Adipose tissue (tissue), 3 donors: Measurements from ENCODE around the gene OPA3. TPM values are rescaled to one million over a fixed set of nuclear protein-coding genes. Genes with fewer than 3 reads are reported as not detected.

Experiments
- polyA plus RNA-seq, 3 donors: library from polyadenylated mRNA; stranded (reverse); fragments of 200-250 nt; gene quantifications; one replicate each; pipeline ENCODE4 v1.2.3, GENCODE V29; 2013
- donor health status: healthy with polysubstance abuse.
- donor health status: Bipolar disorder and iron deficiency.
- donor health status: healthy.

Gene OPA3
- polyA plus RNA-seq, 3 donors = 3.1 to 6.7 (median 3.5) TPM

Other genes starting within 250 kb of the OPA3 start
- 1 to 10 TPM in 1 of 3 donors, under 1 TPM in 1, not detected in 1; 0.18 to 3.2 TPM for gene KLC3, start 244.1 kb downstream of the OPA3 start, polyA plus RNA-seq
- gene ERCC2, start 214.2 kb downstream of the OPA3 start, polyA plus RNA-seq = 1 to 10 TPM; 5.6 to 9.1 (median 7.3) TPM
- 10 to 100 TPM; 11.1 to 36.5 (median 14.5) TPM for gene PPP1R13L, start 179.7 kb downstream of the OPA3 start, polyA plus RNA-seq
- gene POLR1G, start 178.2 kb downstream of the OPA3 start, polyA plus RNA-seq = 1 to 10 TPM; 1.5 to 6.3 (median 2.3) TPM
- 10 to 100 TPM; 31.0 to 63.9 (median 59.5) TPM for gene ERCC1, start 160.9 kb downstream of the OPA3 start, polyA plus RNA-seq
- gene FOSB, start 116.8 kb downstream of the OPA3 start, polyA plus RNA-seq = 100 to 1,000 TPM in 2 of 3 donors, 10 to 100 TPM in 1; 11.9 to 650 (median 341) TPM
- 1 to 10 TPM; 4.9 to 7.6 (median 6.4) TPM for gene RTN2, start 87.8 kb downstream of the OPA3 start, polyA plus RNA-seq
- gene PPM1N, start 86.4 kb downstream of the OPA3 start, polyA plus RNA-seq = 1 to 10 TPM in 1 of 3 donors, under 1 TPM in 2; 0.62 to 3.7 (median 0.71) TPM
- gene VASP, start 77.3 kb downstream of the OPA3 start, polyA plus RNA-seq = 10 to 100 TPM; 14.9 to 93.0 (median 78.0) TPM
- gene GPR4, start 17.4 kb upstream of the OPA3 start, polyA plus RNA-seq = 10 to 100 TPM in 2 of 3 donors, 1 to 10 TPM in 1; 1.3 to 29.5 (median 11.6) TPM
- 10 to 100 TPM; 17.5 to 29.2 (median 22.3) TPM for gene EML2, start 54.6 kb upstream of the OPA3 start, polyA plus RNA-seq
- 10 to 100 TPM in 1 of 3 donors, 1 to 10 TPM in 2; 5.6 to 20.2 (median 7.2) TPM for gene GIPR, start 83.4 kb upstream of the OPA3 start, polyA plus RNA-seq
- 100 to 1,000 TPM; 175 to 370 (median 310) TPM for gene SNRPD2, start 107.2 kb upstream of the OPA3 start, polyA plus RNA-seq
- 1 to 10 TPM; 3.9 to 5.4 (median 4.9) TPM for gene QPCTL, start 107.9 kb upstream of the OPA3 start, polyA plus RNA-seq
- gene FBXO46, start 146.1 kb upstream of the OPA3 start, polyA plus RNA-seq = 1 to 10 TPM; 7.0 to 8.0 (median 7.3) TPM
- under 1 TPM; 0.01 to 0.11 (median 0.02) TPM for gene MEIOSIN, start 148.6 kb upstream of the OPA3 start, polyA plus RNA-seq
- 10 to 100 TPM; 19.7 to 33.3 (median 23.3) TPM for gene SIX5, start 184.4 kb upstream of the OPA3 start, polyA plus RNA-seq
- gene DMPK, start 197.7 kb upstream of the OPA3 start, polyA plus RNA-seq = 100 to 1,000 TPM in 1 of 3 donors, 10 to 100 TPM in 2; 36.1 to 119 (median 40.8) TPM
- 10 to 100 TPM; 13.9 to 43.0 (median 35.8) TPM for gene DMWD, start 208.0 kb upstream of the OPA3 start, polyA plus RNA-seq
- under 1 TPM in 1 of 3 donors, not detected in 2; 0.03 TPM for gene RSPH6A, start 230.5 kb upstream of the OPA3 start, polyA plus RNA-seq